Gastroesophageal sphincter (tissue), 3 donors: ENCODE measurements around the gene FAM171A1.

Source experiments
- CTCF ChIP-seq, 4 experiments: fragments of 200-600 bp in 2 of 4; fragments of 450-650 bp in 2 of 4; sonication (generic) in 1 of 4; IDR thresholded peaks; one replicate each; pipeline ENCODE4 v1.5.1; 2017 to 2019; ENCODE audit warnings: antibody characterized with exemption in 4 of 4, mild to moderate bottlenecking in 2 of 4, moderate library complexity in 2 of 4
- POLR2AphosphoS5 ChIP-seq: sonication (generic); formaldehyde crosslinking; IDR thresholded peaks from one replicate; pipeline ENCODE4 v1.6.1; 2017; ENCODE audit warnings: antibody characterized with exemption

GRCh38 chr10:15172306-15172840 is 198.7 kb downstream of the FAM171A1 start:
- TF ChIP-seq CTCF (IDR thresholded peaks at IDR 0.05), result no peak
- TF ChIP-seq POLR2AphosphoS5, result no peak
